SKM-1 (cell line): ENCODE measurements around the gene TPSD1.
"Not testable (repeated sequence)": the region's sequence is repeated elsewhere in the genome, so short reads cannot be mapped to it uniquely, and the experiment has no call there.

Source experiments
- DNase-seq: peaks from one replicate; lab custom pipeline; 2025; ENCODE audit not compliant: unreplicated experiment; lab: John Stamatoyannopoulos, UW

The TPSD1 gene

DNA sequence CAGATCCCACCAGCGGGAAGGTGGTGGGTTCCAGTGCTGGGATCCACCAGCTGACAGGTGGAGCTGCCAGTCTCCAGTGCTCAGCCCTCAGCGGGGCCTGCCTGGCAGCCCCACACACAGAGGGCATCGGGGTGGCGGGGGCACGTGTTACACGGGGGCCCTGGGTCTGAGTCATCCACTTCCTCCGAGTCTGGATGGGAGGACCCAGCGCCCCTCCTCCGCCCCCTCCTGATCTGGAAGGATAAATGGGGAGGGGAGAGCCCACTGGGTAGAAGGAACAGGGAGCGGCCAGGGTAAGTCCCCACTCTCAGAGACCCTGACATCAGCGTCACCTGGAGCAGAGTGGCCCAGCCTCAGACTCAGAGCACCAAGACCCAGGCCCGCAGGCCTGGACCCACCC, 15.4 kb upstream of the TPSD1 start, which contains the start of gene TPSAB1:
TSS of gene TPSAB1 (plus strand) at position 270 of the 400 bp plus-strand sequence. CDS start 234 bp downstream, outside the sequence.
- DNase-seq: not testable (repeated sequence)

DNA sequence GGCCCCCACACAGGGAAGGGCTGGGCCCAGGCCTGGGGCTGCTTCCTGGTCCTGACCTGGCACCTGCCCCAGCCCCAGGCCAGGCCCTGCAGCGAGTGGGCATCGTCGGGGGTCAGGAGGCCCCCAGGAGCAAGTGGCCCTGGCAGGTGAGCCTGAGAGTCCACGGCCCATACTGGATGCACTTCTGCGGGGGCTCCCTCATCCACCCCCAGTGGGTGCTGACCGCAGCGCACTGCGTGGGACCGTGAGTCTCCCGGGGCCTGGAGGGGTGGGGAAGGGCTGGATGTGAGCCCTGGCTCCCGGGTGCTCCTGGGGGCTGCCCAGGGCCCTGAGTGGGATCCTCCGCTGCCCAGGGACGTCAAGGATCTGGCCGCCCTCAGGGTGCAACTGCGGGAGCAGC, 14.8 kb upstream of the TPSD1 start:
- DNase-seq: not testable (repeated sequence)

DNA sequence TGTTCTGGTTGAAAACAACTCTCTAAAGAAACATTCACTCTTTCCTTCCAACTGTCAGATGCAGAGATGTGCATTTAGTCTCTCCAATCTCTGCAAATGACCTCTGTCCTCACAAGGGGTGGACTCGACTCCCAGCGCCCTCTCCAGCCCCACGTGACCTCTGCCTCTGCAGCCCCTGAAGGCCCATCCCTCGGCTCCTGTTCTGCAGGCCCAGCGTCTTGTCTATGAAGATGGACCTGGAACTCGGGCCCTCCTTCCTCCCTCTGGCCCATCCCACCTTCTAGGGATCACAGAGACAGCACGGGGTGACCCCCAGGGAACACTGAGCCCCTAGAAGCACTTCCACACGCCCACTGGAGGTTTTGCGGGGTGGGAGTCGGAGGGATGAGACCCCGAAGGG, 12.5 kb upstream of the TPSD1 start:
- not testable (repeated sequence) for DNase-seq

DNA sequence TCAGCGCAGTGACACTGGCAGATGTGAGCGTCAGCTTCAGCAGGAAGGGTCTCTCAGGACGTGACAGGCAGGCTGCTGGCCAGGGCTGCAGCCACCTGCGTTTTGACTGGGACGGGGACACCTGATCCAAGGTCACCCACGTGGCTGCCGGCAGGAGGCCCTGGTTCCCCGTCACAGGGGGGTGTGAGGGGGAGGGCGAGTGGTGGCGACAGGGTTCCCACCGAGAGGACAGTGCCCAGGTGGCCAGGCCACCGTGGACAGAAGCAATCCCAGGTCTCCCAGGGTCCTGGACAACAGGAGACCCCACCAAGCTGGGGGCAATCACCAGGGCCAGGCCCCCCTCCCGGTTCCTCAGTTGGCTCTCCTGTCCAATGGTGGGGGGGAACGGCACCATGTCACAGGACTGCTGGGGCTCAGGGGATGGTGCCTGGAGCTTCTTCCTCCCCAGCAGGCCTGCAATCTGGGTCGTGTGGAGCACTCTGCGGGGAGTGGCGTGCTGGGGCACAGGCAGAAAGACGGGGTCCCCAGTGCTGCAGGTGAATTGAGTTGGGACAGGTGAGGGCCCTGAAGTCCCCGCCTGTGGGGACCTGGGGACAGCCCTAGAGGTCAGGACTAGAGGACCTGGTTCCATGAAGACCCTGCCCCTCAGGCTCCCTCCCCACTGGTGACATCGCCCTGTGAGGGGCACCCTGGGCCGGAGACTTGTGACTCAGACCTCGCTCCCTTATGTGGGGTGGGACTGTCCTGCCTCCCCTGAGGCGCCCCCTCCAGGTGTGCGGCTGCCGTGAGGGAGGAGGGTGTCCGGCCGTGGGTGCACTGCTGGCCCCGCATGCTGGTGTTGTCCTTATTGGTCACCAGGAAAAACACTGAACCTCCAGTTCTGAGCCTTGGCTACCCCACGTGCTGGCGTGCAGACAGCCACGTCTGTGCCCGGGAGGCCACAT, 11.7 kb upstream of the TPSD1 start:
- not testable (repeated sequence) for DNase-seq

DNA sequence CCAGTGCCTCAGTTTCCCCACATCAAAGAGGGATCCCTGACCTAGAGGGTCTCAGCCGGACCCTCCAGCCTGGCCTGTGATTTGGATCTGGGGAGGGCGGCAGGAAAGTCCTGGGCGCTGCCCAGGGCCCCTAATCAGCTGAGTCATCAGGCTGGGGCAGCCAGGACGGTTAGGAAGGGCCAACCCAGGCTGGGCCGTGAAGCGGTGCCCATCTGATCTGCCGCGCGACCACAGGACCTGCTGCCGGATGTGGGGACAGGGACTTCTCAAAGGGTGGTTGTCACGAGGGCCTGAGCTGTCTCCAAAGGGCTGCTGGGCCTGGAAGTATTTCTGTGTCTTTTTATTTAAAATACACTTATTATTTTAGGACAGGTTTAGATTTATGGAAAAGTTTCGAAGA, 11.0 kb upstream of the TPSD1 start:
- DNase-seq: no peak

DNA sequence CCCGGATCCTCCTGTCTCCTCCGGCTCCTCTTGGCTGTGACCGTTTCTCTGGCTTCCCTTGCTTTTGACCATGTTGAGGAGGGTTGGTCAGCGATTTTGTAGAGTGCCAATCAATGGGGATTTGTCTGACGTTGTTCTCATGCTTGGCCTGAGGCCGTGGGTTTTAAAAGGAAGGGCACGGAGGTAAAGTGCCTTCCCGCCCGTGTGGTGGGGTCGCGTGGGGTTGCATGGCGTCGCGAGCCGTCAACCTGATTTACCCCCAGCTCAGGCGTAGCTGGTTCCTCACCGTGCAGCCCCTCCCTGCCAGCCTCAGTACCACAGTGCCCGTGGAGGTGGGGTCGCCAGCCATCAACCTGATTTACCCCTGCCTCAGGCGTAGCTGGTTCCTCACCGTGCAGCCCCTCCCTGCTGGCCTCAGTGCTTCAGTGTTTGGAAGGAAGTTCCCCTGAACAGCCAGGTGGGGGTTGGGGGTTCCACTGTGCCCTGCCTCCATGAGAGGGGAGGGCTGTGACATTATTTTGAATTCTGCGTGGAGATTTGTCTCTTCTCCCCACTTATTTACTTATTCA, 10.3 kb upstream of the TPSD1 start:
- DNase-seq: no peak

DNA sequence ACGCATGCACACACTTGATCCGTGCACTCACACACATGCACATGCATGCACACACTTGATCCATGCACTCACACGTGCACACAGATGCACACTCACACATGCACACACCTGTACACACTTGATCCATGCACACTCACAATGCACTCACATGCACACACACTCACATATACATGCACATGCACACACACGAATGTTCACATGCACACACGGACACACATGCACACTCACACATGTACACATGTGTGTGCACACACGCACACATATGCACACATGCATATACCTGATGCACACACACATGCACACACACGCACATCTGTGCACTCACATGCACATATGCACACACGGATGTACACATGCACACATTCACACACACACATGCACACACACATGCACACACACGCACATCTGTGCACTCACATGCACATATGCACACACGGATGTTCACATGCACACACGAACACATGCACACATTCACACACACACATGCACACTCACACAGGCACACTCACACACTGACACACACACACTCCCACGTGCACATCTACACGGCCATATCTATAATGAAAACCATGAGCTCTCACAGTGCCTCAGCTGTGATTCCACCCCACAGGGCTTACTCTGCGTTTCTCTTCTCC, 7.8 kb upstream of the TPSD1 start:
- DNase-seq: not testable (repeated sequence)

DNA sequence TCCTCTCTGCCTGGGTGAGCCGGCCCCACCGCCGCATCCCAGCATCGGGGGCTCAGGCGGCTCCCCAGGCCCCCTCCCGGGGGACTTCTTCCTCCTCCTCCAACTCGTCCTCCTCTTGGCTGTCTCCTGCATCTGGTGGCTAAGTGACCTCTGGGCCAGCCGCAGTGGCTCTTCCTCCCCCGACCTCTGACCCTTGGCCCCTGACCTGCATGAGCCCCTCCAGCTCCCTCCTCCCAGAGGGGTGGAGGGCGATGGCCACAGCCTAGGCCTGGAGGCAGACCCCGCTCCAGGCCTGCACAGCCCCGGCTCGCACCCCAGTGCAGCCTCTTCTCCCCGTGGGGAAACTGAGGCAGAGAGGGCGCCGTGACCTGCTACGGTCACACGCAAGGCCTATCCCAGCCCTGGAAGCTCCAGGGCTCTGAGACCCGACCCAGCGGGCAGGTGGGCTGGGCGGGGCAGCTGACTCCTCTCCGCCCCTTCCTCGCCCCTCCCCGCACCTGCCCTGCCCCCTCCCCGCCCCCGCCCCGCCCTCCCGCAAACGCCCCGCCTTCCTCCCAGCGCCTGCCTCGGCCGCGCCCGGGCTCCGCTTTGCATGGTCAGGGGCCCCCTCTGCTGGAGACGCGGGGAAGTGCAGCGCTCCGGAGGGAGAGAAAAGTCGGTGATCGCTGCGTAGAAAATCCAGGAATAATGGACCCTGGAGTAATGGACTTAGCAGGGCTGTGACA, 6.7 kb upstream of the TPSD1 start:
- not testable (repeated sequence) for DNase-seq

DNA sequence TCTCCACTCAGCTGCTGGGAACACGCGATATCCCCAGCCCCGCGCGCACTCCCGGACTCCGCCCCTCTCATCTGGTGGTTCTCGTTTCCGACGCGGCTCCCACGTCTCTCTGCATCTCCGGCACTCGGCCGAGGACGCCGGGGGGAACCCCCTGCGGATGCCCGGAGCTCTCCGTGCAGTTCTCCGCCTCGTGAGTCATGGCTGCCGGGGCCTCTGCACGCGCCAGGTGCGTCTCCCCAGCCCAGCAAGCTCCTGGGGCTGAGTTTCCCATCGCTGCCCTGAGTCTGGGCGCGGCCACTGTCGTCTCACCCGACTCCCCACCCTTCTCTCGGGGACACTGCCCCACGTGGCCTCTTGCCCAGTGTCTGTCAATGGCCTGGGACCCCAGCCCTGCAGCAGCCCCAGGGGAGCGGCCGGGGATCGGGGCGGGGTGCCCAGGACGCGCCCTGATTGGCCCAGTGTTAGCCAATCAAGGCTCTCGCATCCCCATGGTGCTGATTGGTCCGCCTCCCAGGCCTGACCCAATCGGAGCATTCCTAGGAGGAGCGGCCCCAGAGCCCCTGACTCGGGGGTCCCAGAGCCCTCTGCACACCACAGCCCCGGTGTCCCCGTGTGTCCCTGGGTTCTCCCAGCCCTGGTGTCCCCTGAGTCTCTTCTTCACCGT, 2.0 kb upstream of the TPSD1 start:
- DNase-seq: not testable (repeated sequence)

DNA sequence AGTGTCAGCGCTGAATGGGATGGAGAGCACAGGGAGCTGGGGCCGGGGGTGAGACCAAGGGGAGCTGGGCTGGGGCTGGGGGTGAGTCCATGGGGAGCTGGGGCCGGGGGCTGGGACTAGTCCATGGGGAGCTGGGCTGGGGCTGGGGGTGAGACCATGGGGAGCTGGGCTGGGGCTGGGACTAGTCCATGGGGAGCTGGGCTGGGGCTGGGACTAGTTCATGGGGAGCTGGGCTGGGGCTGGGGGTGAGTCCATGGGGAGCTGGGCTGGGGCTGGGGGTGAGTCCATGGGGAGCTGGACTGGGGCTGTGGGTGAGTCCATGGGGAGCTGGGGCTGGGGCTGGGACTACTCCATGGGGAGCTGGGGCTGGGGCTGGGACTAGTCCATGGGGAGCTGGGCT, 1.0 kb upstream of the TPSD1 start:
- DNase-seq: not testable (repeated sequence)

DNA sequence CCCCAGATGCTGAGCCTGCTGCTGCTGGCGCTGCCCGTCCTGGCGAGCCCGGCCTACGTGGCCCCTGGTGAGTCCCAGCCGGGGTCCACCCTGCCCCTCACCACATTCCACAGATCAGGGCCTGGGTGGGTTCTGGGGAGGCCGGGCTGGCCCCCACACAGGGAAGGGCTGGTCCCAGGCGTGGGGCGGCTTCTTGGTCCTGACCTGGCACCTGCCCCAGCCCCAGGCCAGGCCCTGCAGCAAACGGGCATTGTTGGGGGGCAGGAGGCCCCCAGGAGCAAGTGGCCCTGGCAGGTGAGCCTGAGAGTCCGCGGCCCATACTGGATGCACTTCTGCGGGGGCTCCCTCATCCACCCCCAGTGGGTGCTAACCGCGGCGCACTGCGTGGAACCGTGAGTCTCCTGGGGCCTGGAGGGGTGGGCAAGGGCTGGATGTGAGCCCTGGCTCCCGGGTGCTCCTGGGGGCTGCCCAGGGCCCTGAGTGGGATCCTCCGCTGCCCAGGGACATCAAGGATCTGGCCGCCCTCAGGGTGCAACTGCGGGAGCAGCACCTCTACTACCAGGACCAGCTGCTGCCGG, 516 bp downstream of the TPSD1 start:
- DNase-seq: not testable (repeated sequence)

DNA sequence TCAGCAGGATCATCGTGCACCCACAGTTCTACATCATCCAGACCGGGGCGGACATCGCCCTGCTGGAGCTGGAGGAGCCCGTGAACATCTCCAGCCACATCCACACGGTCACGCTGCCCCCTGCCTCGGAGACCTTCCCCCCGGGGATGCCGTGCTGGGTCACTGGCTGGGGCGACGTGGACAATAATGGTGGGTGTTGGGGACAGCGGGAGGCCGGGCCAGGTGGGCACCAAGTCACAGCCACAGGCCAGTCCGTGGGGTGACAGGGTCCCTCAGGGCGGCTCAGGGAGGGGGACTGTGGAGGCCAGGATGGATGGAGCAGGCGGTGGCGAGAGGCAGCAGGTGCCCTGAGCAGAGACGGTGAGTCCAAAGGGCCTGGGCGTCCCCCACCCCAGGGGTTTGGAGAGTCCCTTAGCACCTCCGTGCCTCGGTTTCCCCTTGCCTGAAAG, 1.0 kb downstream of the TPSD1 start:
- no peak for DNase-seq

DNA sequence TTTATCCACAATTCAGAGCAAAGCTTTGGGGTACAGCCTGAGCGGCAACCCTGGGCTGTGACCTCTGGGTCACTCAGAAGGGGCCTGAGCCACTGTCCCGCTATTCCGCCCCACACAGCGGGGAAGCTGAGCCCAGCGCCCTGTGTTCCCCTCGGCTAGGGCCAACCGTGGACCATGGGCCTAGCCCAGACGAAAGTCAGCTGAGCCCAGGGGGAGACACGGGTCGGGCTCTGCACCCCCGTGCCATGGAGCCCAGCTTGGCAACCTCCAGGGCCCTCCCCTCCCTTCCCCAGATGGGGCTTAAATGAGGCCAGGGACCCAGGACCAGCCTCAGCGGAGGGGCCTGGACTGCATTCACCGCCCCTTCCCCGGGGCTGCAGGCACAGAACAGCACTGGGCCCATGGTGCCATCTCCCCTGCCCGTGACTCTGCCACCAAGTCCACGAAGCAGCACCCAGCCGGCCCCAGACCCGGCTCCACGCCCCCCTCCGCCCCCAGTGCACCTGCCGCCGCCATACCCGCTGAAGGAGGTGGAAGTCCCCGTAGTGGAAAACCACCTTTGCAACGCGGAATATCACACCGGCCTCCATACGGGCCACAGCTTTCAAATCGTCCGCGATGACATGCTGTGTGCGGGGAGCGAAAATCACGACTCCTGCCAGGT, 1.8 kb downstream of the TPSD1 start:
- DNase-seq: no peak

DNA sequence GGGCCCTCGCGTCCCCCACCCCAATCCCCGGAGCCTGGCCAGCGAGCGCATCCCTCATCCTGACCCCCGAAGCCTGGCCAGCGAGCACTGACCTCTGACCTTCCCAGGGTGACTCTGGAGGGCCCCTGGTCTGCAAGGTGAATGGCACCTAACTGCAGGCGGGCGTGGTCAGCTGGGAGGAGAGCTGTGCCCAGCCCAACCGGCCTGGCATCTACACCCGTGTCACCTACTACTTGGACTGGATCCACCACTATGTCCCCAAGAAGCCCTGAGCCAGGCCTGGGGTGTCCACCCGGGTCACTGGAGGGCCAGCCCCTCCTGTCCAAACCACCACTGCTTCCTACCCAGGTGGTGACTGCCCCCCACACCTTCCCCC, 2.3 kb downstream of the TPSD1 start:
- DNase-seq: no peak

DNA sequence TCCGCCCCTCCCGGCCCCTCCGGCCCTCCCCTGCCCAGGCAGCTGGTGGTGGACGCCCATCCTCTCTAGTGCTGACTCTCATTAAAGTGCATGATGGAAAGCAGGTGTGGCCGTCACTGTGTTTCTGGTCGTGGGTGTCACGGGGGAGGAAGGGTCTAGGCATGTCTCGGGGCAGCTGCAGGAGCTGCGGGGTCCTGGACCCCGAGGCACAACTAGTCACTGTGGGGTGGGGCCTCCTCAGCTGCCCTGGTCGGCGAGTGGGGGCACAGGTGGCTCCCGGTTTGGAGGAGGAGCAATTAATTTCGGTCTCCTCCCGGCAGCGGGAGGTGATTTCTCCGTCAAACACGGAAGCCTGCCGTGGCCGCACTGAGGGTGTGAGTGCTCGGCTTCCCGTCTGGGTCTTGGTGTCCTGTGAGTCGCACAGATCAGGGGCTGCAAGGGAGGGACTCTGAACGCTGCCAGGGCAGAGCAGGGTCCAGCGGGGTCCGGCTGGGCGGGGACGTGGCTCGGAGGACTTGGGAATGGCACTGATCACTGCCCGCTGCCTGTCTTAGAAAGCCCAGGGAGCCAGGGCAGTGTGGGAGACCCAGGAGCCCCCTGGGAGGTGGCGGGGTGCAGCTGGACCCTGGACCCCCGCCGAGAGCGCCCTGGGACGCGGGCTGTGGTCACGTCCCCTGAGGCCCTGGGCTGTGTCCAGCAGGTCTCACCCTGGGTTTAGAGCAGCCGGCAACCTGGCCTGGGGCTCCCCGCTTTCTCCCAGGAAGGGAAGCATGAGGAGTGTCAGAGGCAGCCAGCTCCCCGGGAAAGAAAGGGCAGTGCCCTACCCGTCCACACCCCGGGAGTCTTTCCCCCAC, 3.3 kb downstream of the TPSD1 start:
- no peak for DNase-seq

DNA sequence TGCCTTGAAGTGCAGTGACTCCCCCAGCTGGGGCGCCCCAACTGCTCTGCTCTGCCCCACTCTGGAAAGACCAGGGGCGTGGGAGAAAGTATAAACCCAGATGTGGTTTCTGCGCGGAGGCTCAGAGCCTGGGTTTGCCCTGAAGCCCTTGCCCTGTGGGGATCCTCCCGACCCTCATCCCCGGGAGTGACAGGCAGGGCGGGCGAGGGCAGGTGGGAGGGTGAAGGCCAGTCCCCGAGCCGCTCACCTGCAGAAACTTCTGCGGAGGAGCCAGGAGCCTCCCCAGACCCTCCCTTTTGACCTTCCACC, 3.8 kb downstream of the TPSD1 start:
- no peak for DNase-seq

DNA sequence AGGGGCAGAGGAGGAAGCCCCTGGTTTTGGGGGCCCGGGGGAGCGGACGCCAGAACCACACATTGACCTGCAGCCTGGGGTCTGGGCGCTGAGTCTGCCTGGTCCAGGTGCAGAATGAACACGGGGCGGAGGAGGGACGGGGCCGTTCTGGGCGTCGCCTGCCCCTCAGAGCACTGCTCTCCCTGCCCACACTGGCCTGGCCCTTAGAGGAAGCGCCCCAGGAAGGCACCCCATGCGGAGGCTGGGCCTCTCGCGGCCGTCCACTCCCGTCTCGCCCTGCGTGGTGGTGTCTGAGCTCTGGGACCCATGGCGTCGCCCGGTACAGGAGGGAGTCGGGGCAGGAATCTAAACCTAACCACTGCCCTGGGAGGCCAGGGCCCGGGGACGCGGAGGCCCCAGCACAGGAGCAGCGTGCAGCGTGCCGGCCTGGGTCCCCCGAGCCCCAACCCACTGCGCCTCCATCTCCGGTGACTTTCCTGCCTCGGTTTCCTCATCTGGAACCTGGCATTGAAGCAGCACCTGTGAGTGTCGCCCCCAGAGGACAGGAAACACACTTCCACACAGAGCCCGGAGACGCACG, 4.3 kb downstream of the TPSD1 start:
- no peak for DNase-seq

DNA sequence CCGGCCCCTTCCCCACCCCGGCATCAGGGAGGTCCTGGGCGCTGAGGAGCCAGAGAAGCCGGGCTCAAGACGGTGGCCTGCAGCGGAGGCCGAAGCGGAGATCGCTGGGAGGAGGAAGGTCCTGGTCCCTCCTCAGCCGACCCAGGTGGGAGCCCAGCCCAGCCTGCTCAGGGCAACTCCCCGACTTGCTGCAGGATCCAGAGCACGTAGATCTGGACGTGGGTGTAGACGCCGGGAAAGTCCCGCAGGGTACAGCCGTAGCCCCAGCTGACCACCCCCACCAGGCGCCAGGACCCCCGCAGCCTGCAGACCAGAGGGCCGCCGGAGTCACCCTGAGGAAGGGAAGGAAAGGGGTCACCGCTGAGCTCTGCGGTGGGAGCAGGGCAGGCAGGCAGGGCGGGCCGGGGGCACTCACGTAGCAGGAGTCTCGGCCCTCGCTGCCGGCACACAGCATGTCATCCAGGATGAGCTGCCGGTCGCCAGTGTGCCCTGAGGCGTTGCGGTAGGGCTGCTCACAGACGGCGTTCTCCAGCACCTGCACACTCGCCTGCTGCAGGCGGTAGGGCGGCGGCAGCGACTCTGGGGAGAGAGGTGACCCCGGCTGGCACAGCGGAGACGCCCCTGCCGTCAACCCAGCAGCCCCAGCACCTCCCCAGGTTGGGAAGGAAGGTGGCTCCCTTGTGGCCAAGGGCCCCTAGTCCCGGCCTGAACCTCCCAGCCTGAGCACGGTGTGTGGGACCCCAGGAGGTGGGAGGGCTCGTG, 5.4 kb downstream of the TPSD1 start:
- no peak for DNase-seq
